GM10847 (cell line): ENCODE measurements around the gene LRRFIP2.

ENCODE experiments used
- POLR2A ChIP-seq: IDR thresholded peaks from 2 replicates; pipeline ENCODE4 v1.6.1; 2011; ENCODE audit not compliant: insufficient read length; ENCODE audit errors: extremely low read depth

Gene LRRFIP2

GRCh38 chr3:37130984-37131859, 43.2 kb downstream of the LRRFIP2 start:
- no peak for TF ChIP-seq POLR2A

GRCh38 chr3:37130448-37130847, 43.9 kb downstream of the LRRFIP2 start:
- TF ChIP-seq POLR2A: no peak

- no peak for TF ChIP-seq POLR2A
These were observed 44.5 kb downstream of the LRRFIP2 start for GRCh38 chr3:37129871-37130270.

GRCh38 chr3:37127340-37127739, 47.0 kb downstream of the LRRFIP2 start:
- no peak for TF ChIP-seq POLR2A

- no peak for TF ChIP-seq POLR2A
These were observed 47.5 kb downstream of the LRRFIP2 start for GRCh38 chr3:37126856-37127255.

GRCh38 chr3:37125195-37126073, 48.9 kb downstream of the LRRFIP2 start:
- no peak for TF ChIP-seq POLR2A

- no peak for TF ChIP-seq POLR2A
These were observed 49.9 kb downstream of the LRRFIP2 start for GRCh38 chr3:37124435-37124834.

GRCh38 chr3:37123292-37123691, 51.1 kb downstream of the LRRFIP2 start:
- TF ChIP-seq POLR2A: no peak

GRCh38 chr3:37118163-37118562, 56.2 kb downstream of the LRRFIP2 start:
- no peak for TF ChIP-seq POLR2A

GRCh38 chr3:37117548-37117947, 56.8 kb downstream of the LRRFIP2 start:
- no peak for TF ChIP-seq POLR2A

GRCh38 chr3:37116998-37117397, 57.4 kb downstream of the LRRFIP2 start:
- TF ChIP-seq POLR2A: no peak

GRCh38 chr3:37115446-37115845, 58.9 kb downstream of the LRRFIP2 start:
- no peak for TF ChIP-seq POLR2A

GRCh38 chr3:37114251-37115145, 59.9 kb downstream of the LRRFIP2 start:
- no peak for TF ChIP-seq POLR2A

- no peak for TF ChIP-seq POLR2A
These were observed 61.4 kb downstream of the LRRFIP2 start for GRCh38 chr3:37112987-37113386.

- TF ChIP-seq POLR2A: no peak
These were observed 63.2 kb downstream of the LRRFIP2 start for GRCh38 chr3:37111199-37111598.
